ENCODE data around the gene CLASP1.
"Not testable (repeated sequence)": the region's sequence is repeated elsewhere in the genome, so short reads cannot be mapped to it uniquely, and the experiment has no call there.

CLASP1 gene

GRCh38 chr2:121611730-121612705, 37.2 kb downstream of the CLASP1 start:
- DNase-seq: peak; percentile 66

GRCh38 chr2:121611048-121611649, 38.1 kb downstream of the CLASP1 start:
- not testable (repeated sequence) for DNase-seq

- not testable (repeated sequence) for DNase-seq
Observed at GRCh38 chr2:121610487-121610874, 38.8 kb downstream of the CLASP1 start.

DNA sequence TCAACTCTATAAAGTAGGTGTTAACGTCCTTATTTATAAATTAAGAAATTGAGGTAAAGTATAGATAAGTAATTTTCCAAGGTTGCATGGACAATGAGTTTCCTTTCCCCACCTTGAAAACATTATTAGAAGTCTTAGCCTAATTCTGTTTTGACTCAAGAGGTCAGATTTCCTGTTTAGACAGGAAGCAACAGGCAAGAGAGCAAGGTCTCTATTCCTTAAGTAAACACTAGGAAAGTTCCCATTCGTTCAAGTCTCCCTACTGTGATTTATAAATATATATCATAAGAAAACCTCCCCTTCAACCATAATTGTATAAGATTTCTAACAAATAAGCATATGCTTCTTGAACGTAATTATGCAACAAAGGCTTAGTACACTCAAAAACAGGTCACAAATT, 40.3 kb downstream of the CLASP1 start:
- no peak for DNase-seq

DNA sequence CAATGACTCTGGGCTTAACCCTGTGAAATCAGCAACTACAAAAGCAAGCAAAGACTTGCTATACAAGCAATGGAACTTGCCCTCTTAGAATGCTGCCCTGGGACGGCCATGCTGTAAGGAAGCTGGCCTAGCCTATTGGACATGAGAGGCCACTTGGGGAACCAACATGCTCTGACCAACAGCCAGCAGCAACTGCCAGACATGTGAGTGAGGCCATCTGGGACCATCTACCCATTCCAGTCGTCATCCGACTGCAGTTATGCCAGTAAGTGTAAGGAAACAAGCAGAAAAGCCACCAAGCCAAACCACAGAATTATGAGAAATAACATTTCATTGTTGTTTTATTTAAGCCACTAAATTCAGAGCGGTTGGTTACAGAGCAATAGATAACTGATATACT, 40.9 kb downstream of the CLASP1 start:
- no peak for DNase-seq

DNA sequence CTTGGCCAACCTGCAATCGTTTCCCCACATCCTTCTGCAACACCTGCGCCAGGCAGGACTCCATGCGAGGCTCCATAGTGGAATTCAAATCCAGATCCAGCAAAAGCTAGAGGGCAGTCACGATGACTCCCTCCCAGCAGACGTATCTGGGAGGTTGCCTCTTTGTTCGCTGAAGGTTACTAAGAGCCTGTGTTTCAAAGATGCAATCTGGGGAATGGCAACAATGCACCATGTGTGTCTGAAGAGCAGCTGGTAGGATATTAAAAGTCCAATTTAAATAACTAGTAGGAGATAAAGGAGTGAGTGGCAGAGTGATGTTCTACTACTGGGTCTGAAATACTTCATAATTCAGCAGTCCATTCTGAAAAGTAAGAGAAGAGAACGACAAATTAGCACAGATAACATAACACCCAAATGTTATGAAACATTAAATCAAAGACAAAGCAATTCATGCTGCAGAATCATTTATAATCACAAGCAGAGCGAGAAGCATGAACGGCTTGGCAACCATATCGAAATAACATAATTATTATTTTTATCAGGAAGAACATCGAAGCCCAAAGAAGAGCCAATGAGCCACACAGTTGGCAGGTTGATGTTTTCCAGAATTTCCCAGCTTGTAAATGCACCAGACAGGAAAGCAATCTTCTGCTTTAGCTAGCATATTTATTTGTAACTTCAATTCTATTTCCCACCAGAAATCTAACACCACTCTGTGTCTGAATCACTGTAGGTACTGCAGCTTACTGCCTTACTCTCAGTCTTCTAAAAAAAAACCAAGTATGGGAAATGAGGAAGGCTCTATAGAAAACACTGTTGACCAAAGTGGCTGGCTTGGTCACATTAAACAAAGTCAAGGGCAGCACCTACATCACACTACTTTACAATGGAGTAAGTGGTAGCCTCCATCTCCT, 43.2 kb downstream of the CLASP1 start:
- no peak for DNase-seq

DNA sequence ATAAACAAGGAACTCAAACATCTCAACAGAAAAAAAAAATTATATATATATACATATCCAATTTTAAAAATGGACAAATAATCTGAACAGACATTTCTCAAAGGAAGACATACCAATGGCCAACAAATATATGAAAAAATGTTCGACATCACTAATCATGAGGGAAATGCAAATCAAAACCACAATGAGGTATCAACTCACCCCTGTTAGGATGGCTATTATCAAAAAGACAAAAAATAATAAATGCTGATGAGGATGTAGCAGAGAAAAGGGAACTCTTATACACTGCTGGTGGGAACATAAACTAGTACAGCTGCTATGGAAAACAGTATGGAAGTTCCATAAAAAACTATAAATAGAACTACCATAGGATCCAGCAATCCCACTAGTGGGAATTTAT, 46.1 kb downstream of the CLASP1 start:
- no peak for DNase-seq

DNA sequence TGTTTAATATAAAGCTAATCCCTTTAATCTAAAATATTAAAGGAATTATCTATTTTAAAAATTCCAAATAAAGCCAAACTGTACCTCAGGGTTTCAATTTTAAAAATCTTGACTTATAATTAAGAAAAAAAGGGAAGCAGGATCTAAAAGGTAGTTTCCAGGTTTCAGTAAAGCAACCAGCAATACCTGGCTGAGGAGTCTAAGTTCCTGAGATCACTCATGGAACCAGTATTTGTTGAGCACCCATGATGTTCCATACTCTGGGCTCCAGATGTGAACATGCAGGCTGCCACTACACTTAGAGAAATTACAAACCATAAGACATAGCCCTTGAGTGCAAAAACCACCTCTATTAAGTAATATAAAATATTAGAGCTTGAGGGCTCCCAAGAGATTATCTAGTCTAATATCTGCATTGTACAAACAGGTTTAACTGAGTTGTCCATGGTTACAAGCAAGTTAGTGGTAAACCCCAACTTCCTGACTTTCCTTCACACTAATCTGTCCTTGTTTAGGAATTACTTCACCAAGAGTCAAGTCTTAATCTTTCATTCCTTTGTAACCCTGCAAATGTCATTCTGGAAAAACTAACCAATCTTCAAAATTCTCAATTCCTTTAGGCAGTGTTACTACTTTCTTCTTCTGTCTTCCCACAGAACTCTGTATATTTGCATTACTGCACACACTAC, 49.2 kb downstream of the CLASP1 start:
- no peak for DNase-seq

DNA sequence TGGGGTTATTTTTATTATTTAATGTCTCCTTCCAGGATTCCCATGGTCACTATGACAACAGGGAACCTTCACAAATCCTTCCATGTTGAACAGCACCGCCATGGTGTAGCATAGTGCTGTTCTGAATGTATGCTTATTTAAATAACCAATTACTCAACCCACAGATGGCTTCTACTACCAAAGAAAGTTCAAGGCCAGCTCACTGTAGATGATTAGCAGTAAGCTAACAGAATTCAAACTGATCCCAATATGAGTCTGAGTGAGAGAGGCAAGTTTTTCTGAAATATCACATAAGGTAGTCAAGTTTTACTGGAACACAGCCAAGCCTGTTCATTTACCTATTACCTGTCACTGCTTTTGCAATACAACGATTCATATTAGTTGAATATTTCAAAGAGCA, 51.2 kb downstream of the CLASP1 start:
- DNase-seq: no peak

DNA sequence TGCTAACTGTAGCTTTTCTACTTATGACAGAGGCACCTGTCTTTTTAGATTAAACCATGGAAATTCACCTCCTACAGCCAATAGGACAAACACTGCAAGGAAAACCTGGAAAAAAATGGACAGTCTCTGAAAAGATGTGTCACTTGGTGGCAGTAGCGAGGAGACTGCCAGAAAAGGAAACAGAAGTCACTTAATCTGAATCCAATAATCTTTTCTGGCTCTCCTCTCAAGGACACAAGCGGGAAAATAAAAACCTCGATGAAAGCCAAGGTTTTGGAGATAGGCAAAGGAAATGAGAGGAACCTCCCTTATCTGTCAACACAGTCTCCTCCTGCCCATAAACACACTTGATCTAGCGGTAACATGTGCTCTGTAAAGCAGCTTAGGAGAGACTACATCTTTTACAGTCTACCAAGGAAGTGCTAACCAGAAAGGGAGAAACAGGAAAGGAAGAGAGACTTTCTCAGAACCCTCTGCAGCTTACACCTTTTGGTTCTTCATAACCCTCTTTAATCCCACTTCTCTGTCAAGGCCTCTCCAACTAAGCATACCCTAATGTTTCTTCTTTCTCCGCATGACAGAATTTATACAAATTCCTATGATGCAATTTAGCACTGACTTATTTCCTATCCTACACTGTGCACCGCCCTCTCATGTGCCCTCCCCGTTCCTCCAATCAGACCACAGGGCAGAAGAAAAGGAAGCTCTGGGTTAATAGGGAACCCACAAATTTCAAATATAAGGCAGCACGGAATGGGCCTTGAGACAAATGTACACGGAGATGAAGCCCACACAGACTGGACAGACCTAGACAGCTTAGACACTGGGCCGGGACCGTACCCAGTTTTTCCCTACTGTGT, 52.8 kb downstream of the CLASP1 start:
- peak; percentile 94 for DNase-seq

DNA sequence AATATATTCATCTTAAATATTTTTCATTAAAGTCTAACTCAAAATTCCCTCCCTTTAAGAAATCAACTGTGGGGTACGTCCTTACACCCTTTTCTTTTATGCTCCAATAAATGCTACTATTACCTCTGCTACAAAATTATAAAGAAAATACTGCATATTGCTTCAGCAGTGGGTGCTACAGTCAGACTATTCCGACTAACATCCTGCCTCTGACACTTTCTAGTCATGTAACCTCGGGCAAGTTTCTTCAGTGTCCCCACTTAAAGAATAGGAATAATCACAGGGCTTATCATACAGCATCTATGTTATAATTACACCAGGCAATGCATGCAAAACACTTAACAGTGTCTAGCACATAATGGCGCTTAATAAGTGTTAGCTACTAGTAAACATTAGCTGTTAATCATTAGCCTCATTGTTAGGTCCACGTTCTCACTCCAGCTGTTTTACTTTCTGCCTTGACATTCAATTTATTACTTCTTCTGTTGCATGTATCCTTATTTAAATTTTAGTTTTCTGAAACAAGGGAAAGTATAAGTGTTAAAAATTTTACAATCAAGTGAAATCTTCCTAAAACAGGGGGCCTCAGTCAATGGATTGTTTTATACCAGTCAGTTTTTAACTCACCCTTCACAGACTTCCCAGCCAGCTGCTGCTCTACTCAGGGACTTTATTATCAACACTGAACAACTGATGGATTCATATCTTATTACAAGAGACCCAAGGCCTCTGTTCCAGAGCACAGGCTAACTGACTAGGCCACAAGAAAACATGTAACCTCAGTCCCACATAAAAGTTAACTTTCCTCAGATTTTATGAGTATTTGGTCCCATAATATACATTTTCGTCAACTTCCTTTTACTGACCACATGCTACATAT, 54.0 kb downstream of the CLASP1 start:
- DNase-seq: peak; percentile 53

GRCh38 chr2:121591199-121591598, 58.1 kb downstream of the CLASP1 start:
- DNase-seq: no peak

DNA sequence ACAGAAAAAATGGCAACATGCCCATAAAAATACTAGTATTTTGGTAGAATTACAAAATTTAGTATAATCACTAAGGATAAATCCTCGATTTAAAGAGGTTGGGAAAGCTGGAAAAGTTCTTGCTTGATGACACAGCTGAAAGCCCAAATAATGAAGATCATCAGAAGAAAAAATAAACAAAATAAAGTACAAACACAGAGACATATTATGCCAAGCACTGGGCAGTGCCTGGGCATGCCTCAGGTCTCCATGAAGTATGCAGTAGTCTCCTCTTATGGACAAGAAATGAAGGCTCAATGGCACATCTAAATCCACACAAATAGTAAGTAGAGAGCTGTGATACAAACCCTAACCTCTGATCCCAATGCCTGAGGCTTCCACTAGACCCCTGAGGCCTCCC, 60.9 kb downstream of the CLASP1 start:
- no peak for DNase-seq

DNA sequence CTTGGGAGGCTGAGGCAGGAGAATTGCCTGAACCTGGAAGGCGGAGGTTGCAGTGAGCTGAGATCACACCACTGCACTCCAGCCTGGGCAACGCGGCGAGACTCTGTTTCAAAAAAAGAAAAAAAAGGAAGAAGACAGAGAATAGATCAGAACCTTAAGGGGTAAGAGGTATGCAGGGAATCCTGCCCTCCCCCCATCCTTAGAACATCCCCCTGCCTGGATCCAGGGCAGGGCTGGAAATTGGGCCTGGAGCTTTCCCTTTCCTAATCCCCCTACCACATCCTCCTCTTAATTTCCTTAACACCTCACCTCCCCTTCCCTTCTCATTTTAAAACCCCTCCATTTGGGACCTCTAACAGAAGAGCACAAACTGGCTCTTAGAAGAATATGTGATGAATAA, 62.1 kb downstream of the CLASP1 start:
- DNase-seq: no peak

DNA sequence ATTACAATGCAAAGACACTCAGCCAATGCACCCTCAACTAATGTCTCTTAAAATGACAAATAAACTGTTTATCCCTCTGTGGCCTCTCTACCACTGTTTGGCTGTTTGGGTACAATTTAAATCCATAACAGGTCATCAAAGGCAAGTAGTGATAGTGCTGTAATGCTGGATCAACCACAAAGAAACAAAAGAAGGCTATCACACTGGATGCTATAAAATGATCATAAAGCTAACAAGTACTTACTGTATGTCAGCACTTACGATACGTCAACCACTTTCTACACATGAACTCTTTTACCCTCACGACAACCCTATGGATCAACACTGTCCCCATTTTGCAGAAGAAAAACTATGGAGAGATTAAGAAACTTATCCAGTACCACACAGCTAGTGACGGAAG, 64.5 kb downstream of the CLASP1 start:
- DNase-seq: no peak

- peak; percentile 21 for DNase-seq
Observed at GRCh38 chr2:121583555-121583954, 65.7 kb downstream of the CLASP1 start.

DNA sequence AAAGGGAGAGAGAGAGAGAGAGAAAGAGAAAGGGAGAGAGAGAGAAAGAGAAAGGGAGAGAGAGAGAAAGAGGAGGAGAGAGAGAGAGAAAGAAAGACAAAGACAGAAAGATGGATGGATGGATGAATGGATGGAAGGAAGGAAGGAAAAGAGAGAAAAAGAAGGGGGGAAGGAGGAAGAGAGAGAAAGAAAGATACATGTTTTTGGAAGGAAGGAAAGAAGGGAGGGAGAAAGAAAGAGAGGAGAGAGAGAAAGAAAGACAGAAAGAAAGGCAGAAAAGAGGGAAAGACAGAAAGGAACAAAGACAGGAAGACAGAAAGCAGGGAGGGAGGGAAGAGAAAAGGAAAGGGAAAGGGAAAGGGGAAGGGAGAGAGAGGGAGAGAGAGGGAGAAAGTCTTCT, 67.0 kb downstream of the CLASP1 start:
- DNase-seq: no peak

DNA sequence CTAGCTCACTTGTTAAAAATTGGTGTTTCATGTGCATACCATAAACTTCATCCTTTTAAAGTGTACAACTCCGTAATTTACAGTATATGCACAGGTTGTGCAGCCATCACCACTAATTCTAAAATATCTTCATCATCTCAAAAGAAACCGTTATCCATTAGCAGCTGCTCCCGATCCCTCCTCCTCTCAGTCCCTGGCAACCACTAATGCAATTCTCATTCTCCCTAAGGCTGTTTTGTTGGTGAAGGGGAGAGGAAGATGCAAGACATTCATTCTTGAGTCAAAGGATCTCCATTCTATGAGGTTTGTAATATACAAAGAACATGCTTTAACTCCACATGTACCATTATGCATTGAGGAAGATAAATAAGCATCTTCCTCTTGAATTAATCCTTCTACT, 70.0 kb downstream of the CLASP1 start:
- no peak for DNase-seq

DNA sequence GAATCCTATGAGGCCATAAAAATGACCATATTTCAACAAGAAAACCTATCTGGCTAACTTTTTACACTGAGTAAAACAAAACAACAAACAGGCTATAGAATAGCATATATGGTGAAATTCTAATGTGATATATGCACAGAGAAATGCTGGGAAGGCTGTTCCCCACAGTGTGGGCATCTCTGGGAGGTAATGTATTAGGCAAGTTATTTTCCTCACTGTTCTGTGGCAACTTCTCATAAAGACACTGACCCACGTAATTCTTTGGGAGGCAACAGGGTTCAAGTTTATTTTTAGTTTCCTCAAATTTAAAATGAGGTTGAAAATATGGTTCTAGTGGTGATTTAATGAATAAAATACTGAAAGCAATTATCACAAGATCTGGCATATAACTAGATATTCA, 71.9 kb downstream of the CLASP1 start:
- no peak for DNase-seq

- DNase-seq: no peak
Observed at GRCh38 chr2:121576263-121576662, 73.0 kb downstream of the CLASP1 start.

GRCh38 chr2:121575800-121576199, 73.5 kb downstream of the CLASP1 start:
- DNase-seq: no peak

Measured in hematopoietic multipotent progenitor cell treated with erythropoietin and hydrocortisone succinate and interleukin-3 and kit ligand, for 6 days (in vitro differentiated cells).